HCT116 (cell line): ENCODE data around the gene KIAA0232. TPM values are rescaled to one million over a fixed set of nuclear protein-coding genes. Genes with fewer than 3 reads are reported as not detected.

Experiments
- ATAC-seq: fragments of 200-7000 bp; cut with Tn5 transposase; 2 replicates; pipeline ENCODE4 v1.9.1; 2020; ENCODE audit warnings: mild to moderate bottlenecking, moderate library complexity
- BruUV-seq: library from RNA; stranded (reverse); fragments of 400-500 nt; replicated peaks from 2 replicates; lab custom pipeline; 2021; lab: Mats Ljungman, UMichigan
- CTCF ChIA-PET: fragments of 300-600 bp; sonication (Branson Sonifier 250); formaldehyde crosslinking; loops from one replicate; lab custom pipeline; 2021; ENCODE audit warnings: antibody characterized with exemption; lab: Charles Lee
- POLR2A ChIA-PET: fragments of 300-600, 350-600 bp; sonication (Branson Sonifier 250); formaldehyde crosslinking; loops from one replicate; lab custom pipeline; 2021; ENCODE audit warnings: antibody characterized with exemption; lab: Charles Lee
- RAD21 ChIA-PET, 2 experiments: fragments of 300-600 bp; sonication (Branson Sonifier 250); formaldehyde crosslinking; loops; one replicate each; lab custom pipeline; 2023; ENCODE audit warnings: low total read pairs in 2 of 2; ENCODE audit not compliant: uncharacterized antibody in 2 of 2, unreplicated experiment in 2 of 2, low non-redundant PET in 1 of 2; lab: Charles Lee
- DNase-seq: peaks from one replicate; pipeline ENCODE4 v3.0.0-alpha.2; 2010; ENCODE audit warnings: low read depth, low spot score
- H2AFZ ChIP-seq: fragments of 200-600 bp; shearing (Covaris generic), sonication (generic); 2 replicates; pipeline ENCODE4 v1.6.1; 2017; ENCODE audit warnings: low read depth, mixed run types, mixed read lengths, antibody characterized with exemption, low read length; ENCODE audit not compliant: poor library complexity, severe bottlenecking
- H3K27ac ChIP-seq: 2 replicates; pipeline ENCODE4 v1.5.1; 2012; ENCODE audit warnings: low read depth, low read length
- H3K27me3 ChIP-seq: fragments of 200-600 bp; sonication (generic); 2 replicates; pipeline ENCODE4 v1.6.1; 2016; ENCODE audit warnings: mixed run types, low read length, mixed read lengths; ENCODE audit not compliant: insufficient read depth
- H3K36me3 ChIP-seq, 2 experiments: fragments of 200-500 bp in 1 of 2; fragments of 200-600 bp in 1 of 2; sonication (Bioruptor generic) in 1 of 2; sonication (generic) in 1 of 2; 2 replicates each; pipeline versions ENCODE4 v1.5.1 to v1.6.1; 2014 to 2016; ENCODE audit warnings: low read length in 2 of 2, inconsistent platforms in 1 of 2, mixed read lengths in 1 of 2, mixed run types in 1 of 2; ENCODE audit not compliant: insufficient read depth in 2 of 2, control insufficient read depth in 1 of 2
- H3K4me1 ChIP-seq, 2 experiments: fragments of 200-600 bp in 1 of 2; sonication (generic) in 1 of 2; 2 replicates each; pipeline versions ENCODE4 v1.5.1 to v1.6.1; 2012 to 2017; ENCODE audit warnings: low read length in 2 of 2, inconsistent platforms in 1 of 2, mild to moderate bottlenecking in 1 of 2, mixed read lengths in 1 of 2, mixed run types in 1 of 2, moderate library complexity in 1 of 2; ENCODE audit not compliant: insufficient read depth in 2 of 2, control insufficient read depth in 1 of 2
- H3K4me2 ChIP-seq: fragments of 200-600 bp; sonication (generic); 2 replicates; pipeline ENCODE4 v1.6.1; 2017; ENCODE audit warnings: mixed run types, low read length, mixed read lengths
- H3K4me3 ChIP-seq, 2 experiments: fragments of 200-600 bp in 1 of 2; sonication (generic) in 1 of 2; replicated peaks in 1 of 2; 2 replicates each; pipeline ENCODE4 v1.5.1; 2011 to 2016; ENCODE audit warnings: low read length in 2 of 2, control low read depth in 1 of 2, low read depth in 1 of 2, mild to moderate bottlenecking in 1 of 2, mixed read lengths in 1 of 2, mixed run types in 1 of 2
- H3K79me2 ChIP-seq: fragments of 200-600 bp; sonication (generic); 2 replicates; pipeline ENCODE4 v1.6.1; 2017; ENCODE audit warnings: mild to moderate bottlenecking, mixed run types, low read length, moderate library complexity, mixed read lengths; ENCODE audit not compliant: insufficient read depth
- H3K9ac ChIP-seq: fragments of 200-600 bp; sonication (generic); 2 replicates; pipeline ENCODE4 v1.6.1; 2016; ENCODE audit warnings: low read length, mixed read lengths
- H3K9me2 ChIP-seq: fragments of 200-600 bp; sonication (generic), shearing (Covaris generic); 2 replicates; pipeline ENCODE4 v1.6.1; 2017; ENCODE audit warnings: mixed run types, mild to moderate bottlenecking, moderate library complexity; ENCODE audit not compliant: insufficient read depth
- H3K9me3 ChIP-seq, 2 experiments: fragments of 200-500 bp in 1 of 2; fragments of 200-600 bp in 1 of 2; sonication (Bioruptor generic) in 1 of 2; sonication (generic) in 1 of 2; 2 replicates each; pipeline ENCODE4 v1.6.1; 2014 to 2017; ENCODE audit warnings: low read length in 2 of 2, mixed read lengths in 2 of 2, inconsistent platforms in 1 of 2, low read depth in 1 of 2, mild to moderate bottlenecking in 1 of 2, mixed run types in 1 of 2, moderate library complexity in 1 of 2; ENCODE audit not compliant: control insufficient read depth in 1 of 2, insufficient read depth in 1 of 2
- H4K20me1 ChIP-seq: fragments of 200-600 bp; sonication (generic), shearing (Covaris generic); 2 replicates; pipeline ENCODE4 v1.6.1; 2017; ENCODE audit warnings: mixed run types, mild to moderate bottlenecking, moderate library complexity; ENCODE audit not compliant: insufficient read depth
- CEBPB ChIP-seq: IDR thresholded peaks from 2 replicates; pipeline ENCODE4 v1.6.1; 2012; ENCODE audit warnings: low read depth
- ELF1 ChIP-seq: IDR thresholded peaks from 2 replicates; pipeline ENCODE4 v1.6.1; 2012; ENCODE audit warnings: low read depth, borderline replicate concordance
- POLR2A ChIP-seq: IDR thresholded peaks from 2 replicates; pipeline ENCODE4 v1.7.0; 2011; ENCODE audit warnings: borderline replicate concordance; ENCODE audit not compliant: insufficient read depth, insufficient read length; ENCODE audit errors: extremely low read depth
- POLR2AphosphoS5 ChIP-seq: IDR thresholded peaks from 2 replicates; pipeline ENCODE4 v1.6.1; 2011; ENCODE audit warnings: mild to moderate bottlenecking, low read depth, low read length, moderate library complexity
- SP1 ChIP-seq: IDR thresholded peaks from 2 replicates; pipeline ENCODE4 v1.6.1; 2012; ENCODE audit warnings: low read depth
- ZFX ChIP-seq: fragments of 450-650 bp; IDR thresholded peaks from 2 replicates; pipeline ENCODE4 v1.6.1; 2017
- intact Hi-C: fragments of 100-400 bp; cut with micrococcal nuclease; formaldehyde crosslinking; loops from 2 replicates; pipeline ENCODE4 v1.10.0; 2022
- total RNA-seq: library from RNA; stranded (reverse); gene quantifications from one replicate; pipeline ENCODE4 v1.2.1, GENCODE V29; 2021; ENCODE audit not compliant: unreplicated experiment
- TF ChIP-seq, protein P1 (sequence below): IDR thresholded peaks from 2 replicates; pipeline ENCODE4 v1.6.1; 2012; ENCODE audit warnings: low read depth
- TF ChIP-seq, protein P2 (sequence below): IDR thresholded peaks from 2 replicates; pipeline ENCODE4 v1.6.1; 2012
- TF ChIP-seq, protein P3 (sequence below): IDR thresholded peaks from 2 replicates; pipeline ENCODE4 v1.6.1; 2011; ENCODE audit warnings: mild to moderate bottlenecking, low read length, moderate library complexity; ENCODE audit not compliant: insufficient replicate concordance; ENCODE audit errors: extremely low read depth

KIAA0232 gene
- total RNA-seq, 1 experiment from 2014 or later = 18.1 TPM

DNA sequence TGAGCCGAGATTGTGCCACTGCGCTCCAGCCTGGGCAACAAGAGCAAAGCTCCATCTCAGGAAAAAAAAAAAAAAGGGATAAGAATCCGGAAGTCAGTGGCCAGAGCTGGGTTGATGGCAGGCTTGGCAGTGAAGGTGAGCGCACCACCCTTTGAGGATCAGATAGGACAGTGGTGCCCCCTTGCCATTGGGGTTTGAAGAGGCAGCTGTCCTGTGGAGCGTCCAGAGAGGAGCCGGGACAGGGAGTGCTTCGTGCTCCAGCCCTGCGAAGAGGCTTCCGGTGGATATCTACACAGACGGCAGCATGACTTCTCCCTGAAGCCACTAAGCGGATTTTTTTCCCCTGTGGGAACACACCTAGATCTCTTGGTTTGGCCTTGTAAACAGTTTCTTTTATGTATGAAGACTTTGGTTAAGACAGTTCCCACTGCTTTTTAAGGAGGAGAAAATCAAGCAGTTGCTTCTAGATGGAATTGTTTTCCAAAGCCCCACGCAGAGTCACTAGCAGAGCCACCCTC, 133.6 kb downstream of the KIAA0232 start:
- CTCF ChIA-PET = interaction anchor here (2.2 to 2.6 kb wide), 2 partner anchors 58 to 155 kb away, joined by 5 to 8 read pairs; no protein-coding TSS in a partner anchor
- Histone ChIP-seq H3K36me3 (no peaks in the 10 kb centered on the region), H4K20me1 (no peaks in the 10 kb centered on the region), H3K4me3 (0 out of 4 replicates have a peak overlapping the region, but pooled peaks of 1 of the 2 experiments have one; percentile 4), H3K4me1 (peaks cover 36 to 44% of the 10 kb centered on the region in 2 experiments), H3K9me2 (no peaks in the 10 kb centered on the region), H3K27me3 (no peaks in the 10 kb centered on the region), H2AFZ (no peak overlapping the region), H3K4me2 (peak overlapping the region; percentile 76), H3K9me3 (no peaks in the 10 kb centered on the region), H3K9ac (no peak overlapping the region; the same call in 1 of the 2 replicates), H3K79me2 (peaks cover 35% of the 10 kb centered on the region), H3K27ac (peak overlapping the region; percentile 66)
- intact Hi-C loops = loop anchor here (2.0 to 5.0 kb wide), 2 partner anchors 36 to 59 kb away; no protein-coding TSS in a partner anchor
- POLR2A ChIA-PET = no interaction called here
- RAD21 ChIA-PET = no interaction called here
- BruUV-seq = no TSS peak
- TF ChIP-seq POLR2A = no peak
- TF ChIP-seq POLR2AphosphoS5 = 0 out of 2 replicates have a peak, but pooled peaks have one; percentile 15
- ATAC-seq (no peak), DNase-seq (no peak)

DNA sequence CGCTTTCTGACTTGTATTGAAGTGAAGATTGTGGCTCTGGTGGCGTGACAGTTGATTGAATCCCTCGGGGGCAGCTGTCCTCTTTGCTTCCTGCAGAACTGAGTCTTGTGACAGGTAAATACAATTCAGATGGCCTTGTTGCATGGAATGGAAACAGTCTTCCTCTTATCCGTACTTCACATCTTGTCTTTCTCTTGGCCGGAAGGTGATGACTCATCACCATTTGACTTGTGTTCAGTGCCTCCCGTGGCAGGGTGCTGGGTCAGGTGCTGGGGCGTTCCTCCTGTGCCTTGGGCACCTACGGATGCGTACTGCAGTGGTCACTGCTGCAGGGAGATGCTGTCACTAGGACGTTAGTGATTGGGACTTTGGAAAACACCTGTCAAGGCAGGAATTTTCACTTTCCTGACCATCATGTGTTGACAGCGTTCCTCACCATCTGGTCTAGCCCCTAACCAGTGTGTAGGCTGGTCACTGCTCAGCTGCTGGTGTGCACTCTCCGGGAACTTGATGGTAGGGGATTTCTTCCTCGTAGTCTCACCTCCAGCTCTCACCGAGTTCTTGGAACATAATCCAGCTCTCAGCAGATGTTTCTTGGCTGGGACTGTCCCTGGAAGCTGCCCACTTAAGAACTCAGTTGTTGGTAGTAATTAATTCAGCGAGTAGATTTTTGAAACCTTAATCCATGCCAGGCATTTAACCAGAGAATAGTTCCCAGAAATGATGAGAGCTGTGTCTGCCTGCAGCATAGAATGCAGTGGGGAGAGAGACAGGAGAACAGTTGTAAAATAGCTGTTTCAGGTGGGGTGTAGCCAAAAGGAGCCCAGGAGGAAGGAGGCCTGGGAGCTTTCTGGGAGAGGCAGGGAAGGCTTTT, 134.3 kb downstream of the KIAA0232 start:
- Histone ChIP-seq H3K9ac (peak overlapping the region; percentile 57), H3K27ac (peak overlapping the region; percentile 66)

More for the DNA sequence above, 134.3 kb downstream of the KIAA0232 start:
- Histone ChIP-seq H3K79me2 (peaks cover 30% of the 10 kb centered on the region), H3K27me3 (no peaks in the 10 kb centered on the region), H2AFZ (no peak overlapping the region), H3K9me3 (no peaks in the 10 kb centered on the region), H3K4me2 (peak overlapping the region; percentile 76), H3K36me3 (no peaks in the 10 kb centered on the region), H4K20me1 (no peaks in the 10 kb centered on the region), H3K4me1 (peaks cover 36 to 39% of the 10 kb centered on the region in 2 experiments), H3K4me3 (peak overlapping the region; percentile 20 to 25; a peak in 3 of 4 replicates), H3K9me2 (no peaks in the 10 kb centered on the region)
- peak; percentile 63 for ATAC-seq
- intact Hi-C loops = loop anchor here (2.0 to 5.0 kb wide), 2 partner anchors 35 to 58 kb away; no protein-coding TSS in a partner anchor
- no TSS peak for BruUV-seq
- ChIA-PET POLR2A (interaction anchor here (0.9 kb wide), 1 partner anchor 26 kb away, joined by 3 read pairs; no protein-coding TSS in a partner anchor), CTCF (interaction anchor here (0.8 to 2.6 kb wide), 4 partner anchors 9 to 154 kb away, joined by 4 to 8 read pairs (median 4); no protein-coding TSS in a partner anchor), RAD21 (interaction anchor here in 1 of 2 experiments (0.6 kb wide), 1 partner anchor 48 kb away, joined by 3 read pairs; no protein-coding TSS in a partner anchor)
- TF ChIP-seq, protein P1, sequence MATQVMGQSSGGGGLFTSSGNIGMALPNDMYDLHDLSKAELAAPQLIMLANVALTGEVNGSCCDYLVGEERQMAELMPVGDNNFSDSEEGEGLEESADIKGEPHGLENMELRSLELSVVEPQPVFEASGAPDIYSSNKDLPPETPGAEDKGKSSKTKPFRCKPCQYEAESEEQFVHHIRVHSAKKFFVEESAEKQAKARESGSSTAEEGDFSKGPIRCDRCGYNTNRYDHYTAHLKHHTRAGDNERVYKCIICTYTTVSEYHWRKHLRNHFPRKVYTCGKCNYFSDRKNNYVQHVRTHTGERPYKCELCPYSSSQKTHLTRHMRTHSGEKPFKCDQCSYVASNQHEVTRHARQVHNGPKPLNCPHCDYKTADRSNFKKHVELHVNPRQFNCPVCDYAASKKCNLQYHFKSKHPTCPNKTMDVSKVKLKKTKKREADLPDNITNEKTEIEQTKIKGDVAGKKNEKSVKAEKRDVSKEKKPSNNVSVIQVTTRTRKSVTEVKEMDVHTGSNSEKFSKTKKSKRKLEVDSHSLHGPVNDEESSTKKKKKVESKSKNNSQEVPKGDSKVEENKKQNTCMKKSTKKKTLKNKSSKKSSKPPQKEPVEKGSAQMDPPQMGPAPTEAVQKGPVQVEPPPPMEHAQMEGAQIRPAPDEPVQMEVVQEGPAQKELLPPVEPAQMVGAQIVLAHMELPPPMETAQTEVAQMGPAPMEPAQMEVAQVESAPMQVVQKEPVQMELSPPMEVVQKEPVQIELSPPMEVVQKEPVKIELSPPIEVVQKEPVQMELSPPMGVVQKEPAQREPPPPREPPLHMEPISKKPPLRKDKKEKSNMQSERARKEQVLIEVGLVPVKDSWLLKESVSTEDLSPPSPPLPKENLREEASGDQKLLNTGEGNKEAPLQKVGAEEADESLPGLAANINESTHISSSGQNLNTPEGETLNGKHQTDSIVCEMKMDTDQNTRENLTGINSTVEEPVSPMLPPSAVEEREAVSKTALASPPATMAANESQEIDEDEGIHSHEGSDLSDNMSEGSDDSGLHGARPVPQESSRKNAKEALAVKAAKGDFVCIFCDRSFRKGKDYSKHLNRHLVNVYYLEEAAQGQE = no peak
- TF ChIP-seq ZFX = no peak
- TF ChIP-seq SP1 = no peak
- TF ChIP-seq, protein P2, sequence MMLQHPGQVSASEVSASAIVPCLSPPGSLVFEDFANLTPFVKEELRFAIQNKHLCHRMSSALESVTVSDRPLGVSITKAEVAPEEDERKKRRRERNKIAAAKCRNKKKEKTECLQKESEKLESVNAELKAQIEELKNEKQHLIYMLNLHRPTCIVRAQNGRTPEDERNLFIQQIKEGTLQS = no peak
- TF ChIP-seq CEBPB = no peak
- no peak for TF ChIP-seq ELF1
- TF ChIP-seq, protein P3, sequence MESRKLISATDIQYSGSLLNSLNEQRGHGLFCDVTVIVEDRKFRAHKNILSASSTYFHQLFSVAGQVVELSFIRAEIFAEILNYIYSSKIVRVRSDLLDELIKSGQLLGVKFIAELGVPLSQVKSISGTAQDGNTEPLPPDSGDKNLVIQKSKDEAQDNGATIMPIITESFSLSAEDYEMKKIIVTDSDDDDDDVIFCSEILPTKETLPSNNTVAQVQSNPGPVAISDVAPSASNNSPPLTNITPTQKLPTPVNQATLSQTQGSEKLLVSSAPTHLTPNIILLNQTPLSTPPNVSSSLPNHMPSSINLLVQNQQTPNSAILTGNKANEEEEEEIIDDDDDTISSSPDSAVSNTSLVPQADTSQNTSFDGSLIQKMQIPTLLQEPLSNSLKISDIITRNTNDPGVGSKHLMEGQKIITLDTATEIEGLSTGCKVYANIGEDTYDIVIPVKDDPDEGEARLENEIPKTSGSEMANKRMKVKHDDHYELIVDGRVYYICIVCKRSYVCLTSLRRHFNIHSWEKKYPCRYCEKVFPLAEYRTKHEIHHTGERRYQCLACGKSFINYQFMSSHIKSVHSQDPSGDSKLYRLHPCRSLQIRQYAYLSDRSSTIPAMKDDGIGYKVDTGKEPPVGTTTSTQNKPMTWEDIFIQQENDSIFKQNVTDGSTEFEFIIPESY = no peak
- TF ChIP-seq POLR2AphosphoS5 = 0 out of 2 replicates have a peak, but pooled peaks have one; percentile 14
- DNase-seq = peak; percentile 34
